GM19452 (cell line): ENCODE measurements around the gene ST6GALNAC3.
A peak's percentile ranks its signal among the peaks of the same experiment; 100 is the strongest.
"Not testable (repeated sequence)": the region's sequence is repeated elsewhere in the genome, so short reads cannot be mapped to it uniquely, and the experiment has no call there.

Source experiments
- ATAC-seq: cut with Tn5 transposase; IDR thresholded peaks from one replicate; pipeline ENCODE4 v1.9.1; 2021; ENCODE audit not compliant: unreplicated experiment

The ST6GALNAC3 gene

DNA sequence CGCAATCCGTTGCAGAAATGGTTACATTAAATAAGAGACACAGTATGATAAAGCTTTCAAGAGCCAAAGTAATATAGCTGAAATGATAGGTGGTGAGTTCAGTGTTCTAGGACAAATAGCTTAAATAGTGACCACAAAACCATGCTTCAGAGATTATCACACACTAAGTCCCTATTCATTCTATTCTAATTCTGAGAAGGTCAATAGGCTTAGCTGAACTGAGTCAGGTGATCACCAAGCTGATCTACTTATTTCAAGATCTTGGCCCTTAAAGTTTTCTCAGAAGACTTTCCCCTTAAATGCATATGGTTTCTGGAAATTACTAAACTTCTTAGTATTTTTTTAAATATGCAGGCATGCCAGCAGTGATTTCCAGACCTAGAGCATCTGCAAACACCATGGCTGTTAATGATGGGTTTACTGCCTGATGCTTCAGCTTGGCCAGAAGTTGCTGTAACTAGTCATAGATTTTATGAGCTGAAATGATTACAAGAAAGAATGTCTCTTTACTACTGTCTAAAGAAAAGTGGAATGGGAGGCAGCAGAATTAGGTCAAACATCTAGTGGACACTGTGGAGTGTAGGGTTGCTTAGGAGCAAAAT is 242.9 kb downstream of the ST6GALNAC3 start:
- ATAC-seq, result no peak

GRCh38 chr1:76330991-76331603 is 256.6 kb downstream of the ST6GALNAC3 start:
- ATAC-seq, result peak; percentile 88

DNA sequence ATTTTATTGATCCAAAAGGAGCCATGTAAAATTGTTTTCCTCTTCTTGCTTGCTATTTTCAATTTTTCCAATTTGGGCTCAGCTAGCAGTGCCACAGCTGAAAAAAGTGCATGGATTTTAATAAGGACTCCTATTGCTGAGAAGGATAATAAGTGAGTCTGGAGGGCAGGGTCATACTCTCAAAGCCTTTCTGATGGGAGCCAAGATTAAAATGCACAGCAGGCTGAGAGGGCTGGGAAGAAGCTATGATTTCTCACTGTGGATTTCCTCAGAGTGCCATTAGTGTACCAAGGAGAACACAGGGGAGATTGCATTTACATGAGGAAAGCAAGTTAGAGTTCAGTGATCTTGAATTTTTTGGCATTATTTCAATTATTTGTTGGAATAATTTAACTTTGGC is 261.3 kb downstream of the ST6GALNAC3 start:
- no peak for ATAC-seq

DNA sequence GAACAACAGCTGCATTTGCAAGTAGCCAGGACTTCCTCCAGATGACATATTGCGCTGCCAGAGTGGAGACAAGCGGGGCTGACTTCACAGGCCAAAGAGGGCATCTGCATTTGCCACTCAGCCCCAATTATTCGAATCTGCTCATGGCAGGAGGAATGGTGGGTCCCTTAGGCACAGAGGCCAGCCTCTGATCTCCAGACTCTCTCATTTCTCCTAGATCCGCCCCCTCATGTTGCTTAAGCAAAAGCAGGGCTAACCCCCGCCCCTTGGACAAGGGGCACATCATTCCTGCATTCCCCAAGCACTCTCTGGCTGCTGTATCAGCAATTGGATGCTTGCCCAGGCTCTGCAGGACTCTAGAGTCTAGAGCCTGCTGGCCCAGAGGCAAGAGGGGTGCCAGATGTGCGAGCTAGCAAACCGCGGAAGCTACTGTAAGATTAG is 262.4 kb downstream of the ST6GALNAC3 start:
- no peak for ATAC-seq

GRCh38 chr1:76337542-76338219 is 263.1 kb downstream of the ST6GALNAC3 start:
- ATAC-seq, result no peak

DNA sequence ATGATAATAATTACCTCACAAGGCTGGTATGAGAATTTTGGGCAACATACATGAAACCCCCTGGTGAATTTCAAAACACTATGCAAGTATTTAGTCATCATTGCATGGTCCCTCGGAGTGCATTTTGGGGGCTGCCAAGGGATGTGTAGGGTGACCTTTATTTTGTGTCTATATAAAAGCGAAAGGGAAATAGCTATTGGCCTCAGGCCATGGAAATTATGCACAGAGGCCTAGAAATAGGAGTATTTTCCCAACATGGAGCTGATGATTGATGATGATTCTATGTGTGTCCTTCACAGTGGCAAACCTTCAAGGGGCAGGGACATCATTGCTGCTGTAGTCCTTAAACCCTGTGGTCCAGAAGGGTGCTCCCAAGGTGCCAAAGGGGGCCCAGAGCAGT is 265.5 kb downstream of the ST6GALNAC3 start:
- no peak for ATAC-seq

GRCh38 chr1:76341816-76342215 is 267.3 kb downstream of the ST6GALNAC3 start:
- ATAC-seq, result not testable (repeated sequence)

DNA sequence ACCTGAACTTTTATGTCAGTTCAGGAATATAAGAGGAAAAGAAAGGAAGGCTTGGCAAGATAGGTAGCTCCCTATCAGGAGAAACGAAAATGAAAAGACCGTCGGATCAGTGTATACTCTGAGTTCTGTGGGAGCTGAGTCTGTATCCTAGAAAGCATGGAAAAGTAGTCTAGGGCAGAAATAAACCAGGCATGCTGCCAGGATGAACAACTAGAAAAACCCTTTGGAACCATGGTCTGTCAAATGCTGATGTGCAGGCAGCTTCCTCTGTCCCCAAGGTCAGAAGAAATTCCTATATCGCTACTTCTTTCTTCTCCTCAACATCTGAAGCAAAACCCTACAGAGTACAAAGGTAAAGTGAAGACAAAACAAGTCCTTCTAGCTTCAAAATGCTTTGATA is 268.8 kb downstream of the ST6GALNAC3 start:
- ATAC-seq, result no peak

GRCh38 chr1:76351655-76352054 is 277.1 kb downstream of the ST6GALNAC3 start:
- ATAC-seq, result no peak

GRCh38 chr1:76352741-76353435 is 278.3 kb downstream of the ST6GALNAC3 start:
- ATAC-seq, result no peak

GRCh38 chr1:76354236-76354635 is 279.7 kb downstream of the ST6GALNAC3 start:
- no peak for ATAC-seq

GRCh38 chr1:76366726-76367125 is 292.2 kb downstream of the ST6GALNAC3 start:
- no peak for ATAC-seq

- ATAC-seq, result no peak
These were observed 297.4 kb downstream of the ST6GALNAC3 start for GRCh38 chr1:76371941-76372340.

- ATAC-seq, result no peak
These were observed 299.5 kb downstream of the ST6GALNAC3 start for GRCh38 chr1:76374086-76374485.

DNA sequence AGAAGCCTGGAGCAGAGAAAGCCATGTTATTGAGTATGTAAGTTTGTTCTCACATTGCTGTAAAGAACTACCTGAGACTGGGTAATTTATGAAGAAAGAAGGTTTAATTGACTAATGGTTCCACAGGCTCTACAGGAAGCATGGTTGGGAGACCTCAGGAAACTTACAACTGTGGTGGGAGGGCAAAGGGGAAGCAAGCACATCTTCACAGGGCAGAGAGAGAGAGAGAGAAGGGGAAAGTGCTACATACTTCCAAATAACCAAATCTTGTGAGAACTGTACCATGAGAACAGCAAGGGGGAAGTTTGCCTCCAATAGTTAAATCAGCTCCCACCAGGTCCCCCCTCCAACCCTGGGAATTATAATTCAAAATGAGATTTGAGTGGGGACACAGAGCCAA is 302.7 kb downstream of the ST6GALNAC3 start:
- ATAC-seq, result no peak

DNA sequence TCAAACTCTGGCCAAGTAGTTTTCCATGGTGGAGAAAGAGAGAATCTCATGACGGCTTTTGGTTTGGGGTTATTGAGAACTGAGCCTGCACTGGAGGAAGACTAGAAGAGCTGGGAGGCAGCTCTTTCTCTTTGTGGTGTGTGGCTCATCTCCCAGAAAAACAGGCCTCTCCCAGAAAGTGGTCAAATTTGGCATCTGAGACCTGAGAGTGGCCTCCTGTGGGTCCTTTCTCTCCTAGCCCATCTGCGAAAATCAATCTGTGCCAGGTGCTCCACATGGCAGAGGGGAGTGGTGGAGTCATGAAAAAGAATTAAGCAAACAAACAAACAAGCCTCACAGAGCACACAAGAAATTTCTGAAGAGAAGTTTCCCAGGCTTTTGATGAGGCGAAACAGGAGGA is 305.0 kb downstream of the ST6GALNAC3 start:
- ATAC-seq, result no peak

- no peak for ATAC-seq
These were observed 307.0 kb downstream of the ST6GALNAC3 start for GRCh38 chr1:76381450-76382097.

DNA sequence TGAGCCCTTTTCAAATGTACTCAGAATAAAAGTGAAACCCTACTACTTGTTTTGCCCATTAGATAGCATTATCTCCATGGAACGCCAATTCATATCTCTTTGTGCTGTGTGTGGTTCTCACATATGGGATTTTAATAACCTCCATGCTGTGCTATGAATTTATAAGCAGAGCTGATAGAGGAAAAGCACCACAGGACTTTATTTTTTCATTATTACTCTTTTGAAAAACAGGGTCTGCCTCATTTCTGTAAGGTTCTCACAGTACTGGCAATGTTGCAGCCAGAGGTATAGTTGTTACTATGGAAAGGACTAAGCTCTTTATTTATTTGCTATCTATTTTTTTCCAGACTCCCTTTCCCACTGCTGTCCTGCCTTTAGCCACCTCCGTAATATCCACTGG is 313.7 kb downstream of the ST6GALNAC3 start:
- no peak for ATAC-seq

DNA sequence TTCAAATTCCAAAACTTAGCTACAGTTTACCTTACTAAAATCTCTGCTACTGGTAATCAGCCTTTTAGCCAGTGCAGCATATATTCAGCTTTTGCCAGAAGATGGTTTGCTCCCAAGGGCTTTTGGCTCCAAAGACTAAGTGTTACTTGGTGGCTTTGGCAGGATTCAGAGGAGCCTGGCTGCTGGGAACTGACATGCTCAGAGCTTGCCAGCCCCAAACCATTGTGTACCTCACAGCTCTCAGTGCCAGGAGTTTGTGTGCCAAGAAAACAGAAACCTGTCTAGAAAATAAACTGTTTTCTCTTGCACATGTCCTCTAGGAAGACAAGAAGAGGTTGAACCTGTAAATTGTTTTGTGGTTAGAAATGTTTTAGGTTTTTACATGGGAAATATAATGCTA is 315.9 kb downstream of the ST6GALNAC3 start:
- ATAC-seq, result no peak

DNA sequence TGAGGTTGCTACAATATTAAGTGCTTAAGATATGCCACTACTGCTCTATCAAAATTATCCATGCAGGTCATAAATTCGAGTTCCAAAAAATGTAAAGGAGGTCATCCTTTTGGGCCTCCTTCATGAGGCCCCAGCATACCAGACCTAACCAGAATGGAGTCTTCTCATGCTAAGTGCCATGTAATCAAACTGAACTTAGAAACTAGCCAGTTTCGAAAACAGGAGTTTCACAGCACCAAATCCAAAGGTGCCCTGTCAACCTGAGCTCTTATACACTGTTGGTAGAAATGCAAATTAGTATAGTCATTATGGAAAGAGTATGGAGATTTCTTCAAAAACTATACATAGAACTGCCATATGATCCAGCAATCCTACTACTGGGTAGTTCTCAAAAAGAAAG is 320.5 kb downstream of the ST6GALNAC3 start:
- no peak for ATAC-seq

- ATAC-seq, result no peak
These were observed 327.6 kb downstream of the ST6GALNAC3 start for GRCh38 chr1:76402128-76402527.
